Lower leg skin (tissue), 4 donors: ENCODE measurements around the gene CTTNBP2. TPM values are rescaled to one million over a fixed set of nuclear protein-coding genes. Genes with fewer than 3 reads are reported as not detected.

Experiments
- DNase-seq, 2 donors: peaks; one replicate each; pipeline ENCODE4 v3.0.0-alpha.2; 2019; ENCODE audit warnings: low spot score in 2 of 2
- H3K4me3 ChIP-seq: fragments of 200-600 bp; sonication (generic); 2 replicates; pipeline ENCODE4 v1.5.1; 2017; ENCODE audit warnings: mild to moderate bottlenecking, low read depth; ENCODE audit not compliant: poor library complexity, severe bottlenecking
- CTCF ChIP-seq, 3 donors: fragments of 450-650 bp; IDR thresholded peaks; one replicate each; pipeline ENCODE4 v1.5.1; 2016; ENCODE audit warnings: antibody characterized with exemption in 3 of 3, mild to moderate bottlenecking in 3 of 3, moderate library complexity in 2 of 3
- POLR2A ChIP-seq, 2 donors: fragments of 450-650 bp; IDR thresholded peaks; one replicate each; pipeline ENCODE4 v1.6.1; 2016 to 2017; ENCODE audit warnings: antibody characterized with exemption in 2 of 2, mild to moderate bottlenecking in 1 of 2, moderate library complexity in 1 of 2
- WGBS, 2 donors: methylation state at CpG; one replicate each; pipeline ENCODE4 v1.1.5; 2018; 5-methylcytosine and 5-hydroxymethylcytosine counted together
- intact Hi-C: fragments of 100-400 bp; cut with DNase I; formaldehyde crosslinking; loops from one replicate; pipeline ENCODE4 v1.15.0; 2023; ENCODE audit warnings: low total_unique reads
- total RNA-seq, 4 donors: library from RNA; depleted of rRNA; stranded (reverse); fragments of >200 nt; gene quantifications; one replicate each; pipeline ENCODE4 v1.1.0, GENCODE V29; 2016

CTTNBP2 gene
- total RNA-seq, 4 donors from 2014 or later: 1.2 to 7.6 (median 5.8) TPM

GRCh38 chr7:117750612-117751563 lies 122.4 kb downstream of the CTTNBP2 start:
- intact Hi-C loops: no loop called here
- no peak overlapping the region for H3K4me3 ChIP-seq
- WGBS, 2 donors: 39 to 40% methylated on average over 8 of the region's 8 CpGs
- TF ChIP-seq POLR2A (IDR thresholded peaks at IDR 0.05) (no peak), CTCF (IDR thresholded peaks at IDR 0.05) (no peak)
- DNase-seq: no peak

- no peak for DNase-seq
- TF ChIP-seq POLR2A (IDR thresholded peaks at IDR 0.05) (no peak), CTCF (IDR thresholded peaks at IDR 0.05) (no peak)
- no peak overlapping the region for H3K4me3 ChIP-seq
- WGBS, 2 donors: 80 to 85% methylated on average over 4 of the region's 4 CpGs
- intact Hi-C loops: no loop called here
Observed at GRCh38 chr7:117741962-117742361, 131.3 kb downstream of the CTTNBP2 start.

- intact Hi-C loops: no loop called here
- no peak for TF ChIP-seq POLR2A (IDR thresholded peaks at IDR 0.05)
- TF ChIP-seq CTCF (IDR thresholded peaks at IDR 0.05): no peak
Observed at GRCh38 chr7:117739085-117739484, 134.2 kb downstream of the CTTNBP2 start.

GRCh38 chr7:117737926-117738325 lies 135.3 kb downstream of the CTTNBP2 start:
- intact Hi-C loops: no loop called here
- H3K4me3 ChIP-seq: no peak overlapping the region
- TF ChIP-seq CTCF (IDR thresholded peaks at IDR 0.05) (no peak), POLR2A (IDR thresholded peaks at IDR 0.05) (no peak)
- WGBS, 2 donors: 63 to 65% methylated on average over 9 of the region's 9 CpGs
- no peak for DNase-seq

More at GRCh38 chr7:117739085-117739484, 134.2 kb downstream of the CTTNBP2 start:
- WGBS, 2 donors: 70 to 89% methylated on average over 4 of the region's 4 CpGs
- DNase-seq: no peak
- no peak overlapping the region for H3K4me3 ChIP-seq

- intact Hi-C loops: no loop called here
- no peak overlapping the region for H3K4me3 ChIP-seq
- peak in 1 of 2 donors; percentile 24 for DNase-seq
- 57 to 64% methylated on average over 6 of the region's 6 CpGs for WGBS, 2 donors
- TF ChIP-seq POLR2A (IDR thresholded peaks at IDR 0.05) (no peak), CTCF (IDR thresholded peaks at IDR 0.05) (no peak)
Observed at GRCh38 chr7:117731455-117731854, 141.8 kb downstream of the CTTNBP2 start.
